NOMO-1 treated with dmso at 0.1 percent for 144 hours (cell line): ENCODE data around the gene CRACDL.
A peak's percentile ranks its signal among the peaks of the same experiment; 100 is the strongest.

Source experiments
- DNase-seq: peaks from one replicate; lab custom pipeline; 2025; ENCODE audit not compliant: unreplicated experiment; lab: John Stamatoyannopoulos, UW

The CRACDL gene

DNA sequence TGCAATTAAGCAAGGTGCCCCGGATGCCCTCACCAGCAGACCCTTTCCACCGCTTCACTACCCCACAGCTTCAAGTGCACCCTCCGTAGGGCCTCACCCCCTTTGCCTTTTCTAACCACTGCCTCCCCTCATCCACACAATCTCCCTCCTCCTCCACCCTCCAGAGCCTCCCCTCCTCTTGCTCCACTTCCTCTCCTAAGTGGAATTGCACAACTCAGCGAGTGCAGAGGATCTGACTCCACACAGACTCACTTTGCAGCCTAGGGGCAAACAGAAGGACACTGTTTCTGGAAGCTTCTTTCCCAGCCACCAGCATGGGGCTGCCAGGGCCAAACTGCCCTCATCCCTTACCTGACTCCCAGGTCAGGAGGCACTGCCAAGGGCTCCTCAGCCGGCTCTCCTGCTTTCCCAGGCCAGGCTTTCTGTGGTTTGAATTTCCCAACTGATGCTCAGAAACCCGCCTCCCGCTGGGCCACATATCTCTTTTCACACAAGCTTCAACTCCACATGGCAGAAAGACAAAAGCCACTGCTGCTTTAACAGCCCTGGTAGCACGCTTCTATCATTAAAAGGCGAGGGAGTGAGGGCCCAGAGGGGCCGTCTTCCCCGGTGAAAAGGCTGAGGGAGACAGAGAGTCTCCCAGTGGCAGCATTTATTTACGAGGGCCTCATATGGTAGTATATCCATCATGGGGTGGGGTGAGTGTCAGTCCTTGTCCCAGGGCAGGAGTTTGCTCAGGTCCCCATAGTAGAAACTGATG is 130.4 kb downstream of the CRACDL start:
- peak; percentile 82 for DNase-seq

- no peak for DNase-seq
These were observed 131.3 kb downstream of the CRACDL start for GRCh38 chr2:98804736-98805135.

- no peak for DNase-seq
These were observed 131.8 kb downstream of the CRACDL start for GRCh38 chr2:98804265-98804650.

DNA sequence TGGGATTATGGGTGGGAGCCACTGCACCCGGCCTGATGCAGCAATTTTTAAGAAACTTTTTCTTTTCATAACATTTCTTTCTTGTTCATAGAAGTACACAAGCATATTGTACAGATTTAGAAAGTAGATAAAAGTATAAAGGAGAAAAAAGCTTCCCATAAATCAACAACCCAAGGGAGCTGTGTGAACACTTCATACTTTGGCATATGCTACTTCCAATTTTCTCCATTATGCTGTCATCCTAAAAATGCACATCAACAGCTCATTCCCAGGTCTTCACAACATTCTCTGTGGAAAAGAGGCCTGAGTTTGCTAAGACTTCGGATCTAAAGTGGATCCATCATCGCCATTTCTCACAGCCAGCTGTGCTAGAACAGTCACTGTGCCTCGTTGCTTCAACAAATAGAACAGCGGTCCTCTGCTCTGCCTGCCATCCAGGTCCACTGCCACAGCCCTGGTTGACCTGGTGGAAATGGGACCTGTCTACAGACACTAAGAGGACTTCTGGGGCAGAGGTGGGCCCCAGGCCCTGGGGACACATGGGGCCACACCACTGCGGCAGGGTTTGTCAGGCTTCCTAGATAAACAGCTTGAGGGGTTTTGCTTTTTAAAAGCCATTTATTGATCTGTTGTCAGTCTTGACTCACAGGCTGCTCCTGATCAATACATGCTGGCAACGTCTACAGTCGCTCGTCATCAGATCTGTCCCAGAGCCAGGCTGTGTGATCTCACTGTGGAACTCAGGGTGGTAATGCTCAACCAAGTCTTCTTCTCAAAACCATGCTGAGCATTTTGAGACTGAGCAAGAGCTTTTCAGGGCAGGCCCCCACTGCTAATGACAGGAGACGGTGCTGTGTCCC is 132.4 kb downstream of the CRACDL start:
- no peak for DNase-seq

DNA sequence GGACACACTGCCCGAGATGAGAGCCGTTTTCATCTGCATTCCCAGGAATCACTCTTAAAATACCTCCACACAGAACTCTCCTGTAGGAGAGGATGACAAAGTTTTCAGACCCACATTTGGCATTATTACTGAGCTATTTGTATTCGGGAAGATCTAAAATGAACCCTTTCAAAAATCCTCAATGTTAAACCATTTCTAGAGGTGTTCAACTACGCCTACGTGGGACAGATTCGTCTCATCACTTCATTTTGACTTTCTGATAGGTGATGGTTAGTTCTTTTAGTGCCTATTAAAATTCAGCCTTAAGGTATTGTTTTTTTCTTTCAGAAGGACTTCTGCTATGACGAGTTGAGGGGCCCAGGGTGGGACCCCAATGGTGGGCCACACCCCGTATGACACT is 133.7 kb downstream of the CRACDL start:
- no peak for DNase-seq

DNA sequence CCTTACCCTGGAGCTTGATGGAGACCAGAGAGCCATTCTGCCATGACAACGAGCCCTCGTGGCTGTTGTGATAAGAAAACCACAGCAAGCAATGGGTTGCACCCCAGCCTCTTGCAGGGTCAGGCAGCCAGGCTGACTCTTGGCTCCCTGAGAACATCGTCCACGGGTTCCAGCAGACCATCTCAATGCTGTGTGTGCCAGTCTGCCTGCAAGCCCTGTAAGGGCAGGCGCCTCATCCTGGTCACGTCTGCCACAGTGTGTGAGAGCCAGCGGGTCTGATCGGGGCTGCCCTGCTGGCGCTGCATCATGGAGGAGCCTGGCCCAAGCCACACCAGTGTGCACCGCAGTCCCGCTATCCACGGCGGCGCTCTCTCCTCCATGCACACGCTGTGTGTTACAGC is 134.1 kb downstream of the CRACDL start:
- no peak for DNase-seq

DNA sequence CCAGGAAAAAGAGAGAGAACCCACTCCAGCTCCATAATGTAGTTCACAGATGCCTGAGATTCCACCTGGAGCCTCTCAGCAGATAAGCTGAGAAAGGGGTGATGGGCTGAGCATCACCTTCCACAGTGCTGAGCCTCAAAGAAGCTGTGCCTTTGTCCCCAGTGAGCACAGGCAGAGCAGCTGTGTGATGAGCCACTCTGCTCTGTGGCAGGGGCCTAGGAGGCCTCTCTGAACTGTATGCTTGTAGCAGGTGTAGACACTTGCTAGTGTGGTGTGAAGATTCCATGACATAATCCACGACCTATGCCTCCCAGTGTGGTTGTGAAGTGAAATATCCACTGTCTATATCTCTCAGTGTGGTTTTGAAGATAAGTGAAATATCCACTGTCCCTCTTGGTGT is 134.7 kb downstream of the CRACDL start:
- DNase-seq = no peak

DNA sequence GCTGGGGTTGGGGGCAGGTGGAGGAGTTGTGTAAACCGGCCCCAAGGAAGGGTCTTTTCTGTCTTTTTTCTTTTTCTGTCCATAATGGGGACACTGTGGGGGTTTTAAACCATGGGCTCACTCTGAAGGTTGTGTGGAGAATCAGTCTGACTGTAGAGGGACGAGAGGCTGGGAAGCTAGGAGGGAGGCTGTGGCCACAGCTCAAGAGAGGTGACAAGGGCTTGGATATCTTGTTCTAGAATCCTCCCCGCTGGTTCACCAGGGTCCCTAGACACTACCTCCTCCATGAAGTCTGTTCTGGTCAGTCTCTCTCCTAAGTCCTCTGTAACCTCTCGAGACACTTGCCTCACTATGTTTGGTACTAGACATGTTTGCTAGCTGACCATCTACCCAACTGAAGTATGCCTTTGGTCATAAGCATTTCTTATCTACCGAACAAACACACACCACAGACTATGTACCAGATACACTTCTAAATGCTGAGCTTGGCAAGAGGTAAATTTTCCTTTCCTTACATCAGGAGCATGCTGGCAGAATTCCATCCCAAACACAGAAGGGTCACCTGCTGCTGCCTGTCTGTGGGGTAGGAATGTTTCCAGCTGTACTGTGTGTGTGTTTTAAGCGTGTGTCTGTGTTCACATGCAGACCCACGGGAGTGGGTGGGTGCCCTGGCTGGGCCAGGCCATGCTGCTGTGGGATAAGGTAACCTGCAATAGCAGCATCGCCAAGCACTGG is 135.5 kb downstream of the CRACDL start:
- no peak for DNase-seq

GRCh38 chr2:98799375-98800329 is 136.4 kb downstream of the CRACDL start:
- no peak for DNase-seq

DNA sequence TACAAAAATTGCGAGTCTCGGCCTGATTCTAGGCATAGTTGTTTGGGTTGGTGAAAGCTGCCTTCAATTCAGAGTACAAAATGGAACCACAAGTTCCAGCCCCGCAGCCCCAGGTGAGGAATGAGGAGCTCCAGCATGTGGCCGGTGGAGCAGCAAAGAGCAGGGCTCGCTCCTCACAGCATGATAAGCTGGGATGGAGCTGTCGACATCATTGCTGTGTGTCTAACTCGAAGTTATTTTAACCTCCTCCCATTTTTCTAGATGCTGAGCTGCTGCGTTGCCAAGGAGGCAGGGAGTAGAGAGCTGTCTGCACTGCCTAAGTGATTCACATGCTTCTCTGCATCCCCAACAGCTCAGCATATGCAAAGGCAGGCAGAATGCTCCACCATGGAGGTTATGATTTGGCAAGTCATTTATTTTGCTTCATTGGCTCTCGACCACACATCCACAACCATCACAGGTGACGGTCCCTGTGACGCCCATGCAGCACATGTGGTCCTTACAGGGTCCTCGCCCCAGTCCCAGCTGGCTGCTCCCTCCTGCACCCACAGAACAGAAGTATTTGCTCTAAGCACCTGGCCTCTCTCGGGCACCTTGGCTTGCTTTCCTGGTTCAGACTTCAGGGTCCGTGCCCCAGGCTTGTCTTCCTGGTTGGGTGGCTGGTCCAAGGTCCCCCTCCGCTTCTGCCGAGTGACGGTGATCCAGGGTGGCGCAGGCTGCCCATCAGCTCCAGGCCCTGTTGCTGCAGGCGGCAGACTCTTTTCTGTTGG is 139.1 kb downstream of the CRACDL start:
- DNase-seq = no peak

GRCh38 chr2:98795891-98796676 is 139.9 kb downstream of the CRACDL start:
- DNase-seq = no peak

GRCh38 chr2:98793897-98794830 is 141.9 kb downstream of the CRACDL start:
- DNase-seq = no peak

DNA sequence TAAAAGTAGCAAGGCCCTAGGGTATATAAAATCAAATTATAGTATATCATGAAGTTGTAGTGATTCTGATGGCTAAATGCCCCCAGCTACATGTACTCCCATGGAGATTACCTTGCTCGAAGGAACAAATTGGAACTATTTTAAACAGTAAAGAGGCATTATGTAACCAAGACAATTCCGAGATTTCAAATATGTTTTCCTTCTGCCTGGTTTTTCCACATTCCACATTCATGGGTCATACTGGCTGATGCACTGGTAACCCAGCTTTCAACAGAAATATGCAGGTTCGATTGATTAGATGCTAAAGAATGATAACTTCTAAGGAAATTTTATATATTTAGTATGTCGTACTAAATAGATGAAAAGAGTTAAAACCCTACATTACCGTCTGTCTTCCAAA is 142.8 kb downstream of the CRACDL start:
- DNase-seq = no peak

DNA sequence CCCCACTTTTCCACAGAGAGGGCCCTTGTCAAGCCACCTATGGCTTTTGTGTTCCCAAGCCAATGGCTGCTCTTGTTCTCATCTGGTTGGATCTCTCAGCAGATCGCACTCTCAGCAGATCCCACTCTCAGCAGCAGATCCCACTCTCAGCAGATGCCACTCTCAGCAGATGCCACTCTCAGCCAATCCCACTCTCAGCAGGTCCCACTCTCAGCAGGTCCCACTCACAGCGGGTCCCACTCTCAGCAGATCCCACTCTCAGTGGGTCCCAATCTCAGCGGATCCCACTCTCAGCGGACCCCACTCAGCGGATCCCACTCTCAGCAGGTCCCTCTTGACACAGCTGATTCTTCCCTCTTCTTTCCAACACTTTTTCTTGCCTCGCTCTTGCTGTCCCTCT is 145.8 kb downstream of the CRACDL start:
- no peak for DNase-seq

GRCh38 chr2:98787700-98788099 is 148.3 kb downstream of the CRACDL start:
- no peak for DNase-seq

- DNase-seq = no peak
These were observed 149.8 kb downstream of the CRACDL start for GRCh38 chr2:98786179-98786578.

DNA sequence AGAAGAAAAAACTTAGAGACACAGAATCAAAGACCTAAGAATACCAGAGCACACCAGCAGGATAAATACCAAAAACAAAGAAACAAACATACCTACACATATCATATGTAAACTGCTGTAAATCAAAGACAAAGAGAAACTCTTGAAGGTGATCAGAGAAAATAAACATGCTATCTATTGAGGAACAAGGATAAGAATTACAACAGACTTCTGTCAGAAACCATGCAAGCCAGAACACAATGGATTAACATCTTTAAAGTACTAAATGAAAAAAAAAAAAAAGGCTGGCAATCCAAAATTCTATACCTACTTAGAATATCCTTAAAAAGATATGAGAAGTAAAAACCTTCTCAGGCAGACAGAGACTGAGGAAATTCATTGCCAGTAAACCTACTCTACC is 153.5 kb downstream of the CRACDL start:
- no peak for DNase-seq

DNA sequence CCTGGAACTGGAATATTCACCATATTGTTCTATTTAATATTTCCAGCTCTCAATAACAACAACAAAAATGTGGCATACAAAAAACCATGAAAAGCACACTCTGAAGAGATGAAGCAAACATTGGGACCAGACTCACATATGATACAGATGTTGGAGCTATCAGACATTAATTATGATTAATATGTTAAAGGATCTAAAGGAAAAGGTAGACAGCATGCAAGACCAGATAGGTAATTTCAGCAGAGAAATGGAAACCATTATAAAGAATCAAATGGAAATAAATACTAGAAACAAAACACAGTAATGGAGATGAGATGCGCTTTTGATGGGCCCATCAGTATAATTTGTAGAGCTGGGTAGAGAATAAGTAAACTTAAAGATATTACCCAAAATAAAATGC is 154.2 kb downstream of the CRACDL start:
- no peak for DNase-seq
